OCI-LY3 (cell line): ENCODE measurements around the gene RNH1.

Source experiments
- H2AFZ ChIP-seq: fragments of 200-600, 300-600 bp; shearing (Covaris generic); 2 replicates; pipeline ENCODE4 v1.6.0; 2014; ENCODE audit warnings: antibody characterized with exemption, low read depth, low read length
- H3K27ac ChIP-seq: fragments of 200-600, 300-600 bp; sonication (generic); 2 replicates; pipeline ENCODE4 v1.5.1; 2014; ENCODE audit warnings: mild to moderate bottlenecking, low read length, moderate library complexity, mixed read lengths
- H3K27me3 ChIP-seq: fragments of 200-600, 300-600 bp; sonication (generic); 2 replicates; pipeline ENCODE4 v1.6.1; 2014; ENCODE audit warnings: low read depth, low read length, mixed read lengths
- H3K36me3 ChIP-seq: fragments of 200-600, 300-600 bp; sonication (generic); replicated peaks from 2 replicates; pipeline ENCODE3; 2014; ENCODE audit warnings: low read depth, low read length, mixed read lengths
- H3K4me1 ChIP-seq: fragments of 300-600, 200-600 bp; sonication (generic); 2 replicates; pipeline ENCODE4 v1.6.1; 2014; ENCODE audit warnings: low read length, mixed read lengths
- H3K4me2 ChIP-seq: fragments of 200-600, 300-600 bp; sonication (generic); 2 replicates; pipeline ENCODE4 v1.6.1; 2014; ENCODE audit warnings: low read length, mixed read lengths
- H3K4me3 ChIP-seq: fragments of 300-600, 200-600 bp; sonication (generic); 2 replicates; pipeline ENCODE4 v1.5.1; 2014; ENCODE audit warnings: antibody characterized with exemption, mild to moderate bottlenecking, low read length, moderate library complexity
- H3K79me2 ChIP-seq: fragments of 300-600, 200-600 bp; shearing (Covaris generic); 2 replicates; pipeline ENCODE4 v1.6.1; 2014; ENCODE audit warnings: mild to moderate bottlenecking, low read length, mixed read lengths
- H3K9ac ChIP-seq: fragments of 300-600, 200-600 bp; shearing (Covaris generic); 2 replicates; pipeline ENCODE4 v1.6.0; 2014; ENCODE audit warnings: mild to moderate bottlenecking, low read length, moderate library complexity
- H3K9me3 ChIP-seq: fragments of 200-600, 300-600 bp; shearing (Covaris generic); 2 replicates; pipeline ENCODE4 v1.6.1; 2014; ENCODE audit warnings: low read length, mixed read lengths; ENCODE audit not compliant: insufficient read depth
- H4K20me1 ChIP-seq: fragments of 200-600, 300-600 bp; sonication (generic); 2 replicates; pipeline ENCODE4 v1.6.1; 2016; ENCODE audit warnings: low read length, mixed read lengths; ENCODE audit not compliant: insufficient read depth
- CTCF ChIP-seq: fragments of 200-600, 300-600 bp; sonication (generic); IDR thresholded peaks from 2 replicates; pipeline ENCODE4 v1.5.1; 2014; ENCODE audit warnings: antibody characterized with exemption, low read length, low read depth
- EZH2phosphoT487 ChIP-seq: fragments of 200-600 bp; shearing (Covaris generic); IDR thresholded peaks from 2 replicates; pipeline ENCODE4 v1.6.1; 2018; ENCODE audit warnings: antibody characterized with exemption, mixed run types, low read depth

The RNH1 gene

GRCh38 chr11:551131-551530 is 44.1 kb upstream of the RNH1 start:
- Histone ChIP-seq H3K9ac (no peak overlapping the region), H3K9me3 (no peaks in the 10 kb centered on the region), H2AFZ (no peak overlapping the region), H3K4me2 (no peak overlapping the region), H3K79me2 (no peaks in the 10 kb centered on the region), H3K36me3 (no peaks in the 10 kb centered on the region), H3K27me3 (no peaks in the 10 kb centered on the region), H3K4me1 (0 out of 2 replicates have a peak, but pooled peaks cover 7% of the 10 kb centered on the region), H3K27ac (no peak overlapping the region), H3K4me3 (no peak overlapping the region), H4K20me1 (no peaks in the 10 kb centered on the region)
- TF ChIP-seq EZH2phosphoT487 (no peak), CTCF (no peak)

GRCh38 chr11:550746-551085 is 43.7 kb upstream of the RNH1 start:
- Histone ChIP-seq H3K4me2 (no peak overlapping the region), H3K4me1 (0 out of 2 replicates have a peak, but pooled peaks cover 7% of the 10 kb centered on the region), H3K9ac (no peak overlapping the region), H3K9me3 (no peaks in the 10 kb centered on the region), H3K36me3 (no peaks in the 10 kb centered on the region), H3K27me3 (no peaks in the 10 kb centered on the region), H4K20me1 (no peaks in the 10 kb centered on the region), H3K4me3 (no peak overlapping the region), H2AFZ (no peak overlapping the region), H3K79me2 (no peaks in the 10 kb centered on the region), H3K27ac (no peak overlapping the region)
- TF ChIP-seq EZH2phosphoT487 (no peak), CTCF (no peak)

- no peak overlapping the region for H3K4me3 ChIP-seq
- H2AFZ ChIP-seq = no peak overlapping the region
- no peak overlapping the region for H3K4me2 ChIP-seq
- TF ChIP-seq CTCF = no peak
- no peak for TF ChIP-seq EZH2phosphoT487
- no peaks in the 10 kb centered on the region for H3K36me3 ChIP-seq
- 0 out of 2 replicates have a peak, but pooled peaks cover 6% of the 10 kb centered on the region for H3K4me1 ChIP-seq
- no peaks in the 10 kb centered on the region for H4K20me1 ChIP-seq
- no peaks in the 10 kb centered on the region for H3K9me3 ChIP-seq
- H3K27me3 ChIP-seq = no peaks in the 10 kb centered on the region
- no peak overlapping the region for H3K9ac ChIP-seq
- H3K27ac ChIP-seq = no peak overlapping the region
- H3K79me2 ChIP-seq = no peaks in the 10 kb centered on the region
Observed at GRCh38 chr11:550021-550745, 43.1 kb upstream of the RNH1 start.

- Histone ChIP-seq H3K27me3 (no peaks in the 10 kb centered on the region), H3K79me2 (no peaks in the 10 kb centered on the region), H4K20me1 (no peaks in the 10 kb centered on the region), H3K4me1 (no peaks in the 10 kb centered on the region), H3K4me2 (peak overlapping the region; percentile 20), H3K9me3 (no peaks in the 10 kb centered on the region), H3K9ac (no peak overlapping the region), H3K4me3 (no peak overlapping the region), H3K27ac (no peak overlapping the region), H2AFZ (no peak overlapping the region), H3K36me3 (no peaks in the 10 kb centered on the region)
- TF ChIP-seq EZH2phosphoT487 (no peak), CTCF (no peak)
Observed at GRCh38 chr11:548700-549603, 41.9 kb upstream of the RNH1 start.
